H1 (cell line): ENCODE data around the gene GRID1.
"Not testable (repeated sequence)": the region's sequence is repeated elsewhere in the genome, so short reads cannot be mapped to it uniquely, and the experiment has no call there.

Experiments
- CBX5 ChIP-seq: fragments of 300-800, 300-1000 bp; sonication (generic); IDR thresholded peaks from 2 replicates; pipeline ENCODE4 v1.7.1; 2016; ENCODE audit warnings: antibody characterized with exemption, low read length, low read depth
- CEBPB ChIP-seq: IDR thresholded peaks from 2 replicates; pipeline ENCODE4 v1.6.1; 2012; ENCODE audit warnings: low read depth, low read length
- HDAC6 ChIP-seq: IDR thresholded peaks from one replicate; pipeline ENCODE4 v1.7.1; 2012; ENCODE audit warnings: low read depth, mild to moderate bottlenecking, inconsistent platforms, low read length, moderate library complexity
- MAX ChIP-seq: IDR thresholded peaks from 2 replicates; pipeline ENCODE4 v1.6.1; 2012; ENCODE audit warnings: inconsistent platforms
- POLR2A ChIP-seq, 2 experiments: IDR thresholded peaks; 1 replicate in 1 of 2; 2 replicates in 1 of 2; pipeline ENCODE4 v1.6.1; 2011; ENCODE audit warnings: low read depth in 2 of 2, low read length in 2 of 2, mild to moderate bottlenecking in 2 of 2; ENCODE audit errors: control extremely low read depth in 1 of 2
- POLR2AphosphoS5 ChIP-seq: IDR thresholded peaks from 2 replicates; pipeline ENCODE4 v1.6.1; 2011; ENCODE audit warnings: low read depth, low read length
- RBBP5 ChIP-seq: IDR thresholded peaks from 2 replicates; pipeline ENCODE4 v1.7.1; 2012; ENCODE audit warnings: low read depth, mild to moderate bottlenecking, inconsistent platforms, low read length, moderate library complexity, borderline replicate concordance
- SRF ChIP-seq: IDR thresholded peaks from 2 replicates; pipeline ENCODE4 v1.6.1; 2011; ENCODE audit warnings: mild to moderate bottlenecking, low read depth, low read length, moderate library complexity
- YY1 ChIP-seq: IDR thresholded peaks from 2 replicates; pipeline ENCODE4 v1.6.1; 2011; ENCODE audit warnings: low read depth, mild to moderate bottlenecking, low read length
- TF ChIP-seq, protein P1 (sequence below), 3 experiments: IDR thresholded peaks; 1 replicate in 2 of 3; 2 replicates in 1 of 3; pipeline versions ENCODE4 v1.5.1 to v1.6.1; 2011; ENCODE audit warnings: low read length in 3 of 3, mild to moderate bottlenecking in 3 of 3, inconsistent platforms in 2 of 3, low read depth in 1 of 3, moderate library complexity in 1 of 3; ENCODE audit not compliant: insufficient read depth in 1 of 3; ENCODE audit errors: control extremely low read depth in 1 of 3
- TF ChIP-seq, protein P2 (sequence below): IDR thresholded peaks from 2 replicates; pipeline ENCODE4 v1.6.1; 2011; ENCODE audit warnings: low read depth, mild to moderate bottlenecking, low read length; ENCODE audit not compliant: insufficient read depth

DNA sequence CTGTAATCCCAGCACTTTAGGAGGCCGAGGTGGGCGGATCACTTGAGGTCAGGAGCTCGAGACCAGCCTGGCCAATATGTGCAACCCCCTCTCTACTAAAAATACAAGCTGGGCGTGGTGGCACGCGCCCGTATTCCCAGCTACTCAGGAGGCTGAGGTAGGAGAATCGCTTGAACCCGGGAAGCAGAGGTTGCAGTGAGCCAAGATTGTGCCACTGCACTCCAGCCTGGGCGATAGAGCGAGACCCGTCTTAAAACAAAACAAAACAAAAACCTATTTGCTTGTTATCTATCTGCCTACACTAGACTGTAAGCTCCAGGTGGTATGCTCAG is 22.5 kb upstream of the GRID1 start:
- TF ChIP-seq YY1; CEBPB; POLR2AphosphoS5; POLR2A (IDR thresholded peaks at IDR 0.05; ENCODE audit: control extremely low read depth in 1 of 2, low read depth in 2 of 2, low read length in 2 of 2); HDAC6; MAX; CBX5; RBBP5; SRF: not testable (repeated sequence)
- TF ChIP-seq, protein P1, sequence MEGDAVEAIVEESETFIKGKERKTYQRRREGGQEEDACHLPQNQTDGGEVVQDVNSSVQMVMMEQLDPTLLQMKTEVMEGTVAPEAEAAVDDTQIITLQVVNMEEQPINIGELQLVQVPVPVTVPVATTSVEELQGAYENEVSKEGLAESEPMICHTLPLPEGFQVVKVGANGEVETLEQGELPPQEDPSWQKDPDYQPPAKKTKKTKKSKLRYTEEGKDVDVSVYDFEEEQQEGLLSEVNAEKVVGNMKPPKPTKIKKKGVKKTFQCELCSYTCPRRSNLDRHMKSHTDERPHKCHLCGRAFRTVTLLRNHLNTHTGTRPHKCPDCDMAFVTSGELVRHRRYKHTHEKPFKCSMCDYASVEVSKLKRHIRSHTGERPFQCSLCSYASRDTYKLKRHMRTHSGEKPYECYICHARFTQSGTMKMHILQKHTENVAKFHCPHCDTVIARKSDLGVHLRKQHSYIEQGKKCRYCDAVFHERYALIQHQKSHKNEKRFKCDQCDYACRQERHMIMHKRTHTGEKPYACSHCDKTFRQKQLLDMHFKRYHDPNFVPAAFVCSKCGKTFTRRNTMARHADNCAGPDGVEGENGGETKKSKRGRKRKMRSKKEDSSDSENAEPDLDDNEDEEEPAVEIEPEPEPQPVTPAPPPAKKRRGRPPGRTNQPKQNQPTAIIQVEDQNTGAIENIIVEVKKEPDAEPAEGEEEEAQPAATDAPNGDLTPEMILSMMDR (IDR thresholded peaks at IDR 0.05; ENCODE audit: control extremely low read depth in 1 of 3, insufficient read depth in 1 of 3, low read depth in 1 of 3, low read length in 3 of 3) = not testable (repeated sequence)
- TF ChIP-seq, protein P2, sequence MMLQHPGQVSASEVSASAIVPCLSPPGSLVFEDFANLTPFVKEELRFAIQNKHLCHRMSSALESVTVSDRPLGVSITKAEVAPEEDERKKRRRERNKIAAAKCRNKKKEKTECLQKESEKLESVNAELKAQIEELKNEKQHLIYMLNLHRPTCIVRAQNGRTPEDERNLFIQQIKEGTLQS = not testable (repeated sequence)
